ENCODE results near the gene FAM120B.

GRCh38 chr6:170317718-170318117 is 11.2 kb downstream of the FAM120B start:
- TF ChIP-seq, protein P1, sequence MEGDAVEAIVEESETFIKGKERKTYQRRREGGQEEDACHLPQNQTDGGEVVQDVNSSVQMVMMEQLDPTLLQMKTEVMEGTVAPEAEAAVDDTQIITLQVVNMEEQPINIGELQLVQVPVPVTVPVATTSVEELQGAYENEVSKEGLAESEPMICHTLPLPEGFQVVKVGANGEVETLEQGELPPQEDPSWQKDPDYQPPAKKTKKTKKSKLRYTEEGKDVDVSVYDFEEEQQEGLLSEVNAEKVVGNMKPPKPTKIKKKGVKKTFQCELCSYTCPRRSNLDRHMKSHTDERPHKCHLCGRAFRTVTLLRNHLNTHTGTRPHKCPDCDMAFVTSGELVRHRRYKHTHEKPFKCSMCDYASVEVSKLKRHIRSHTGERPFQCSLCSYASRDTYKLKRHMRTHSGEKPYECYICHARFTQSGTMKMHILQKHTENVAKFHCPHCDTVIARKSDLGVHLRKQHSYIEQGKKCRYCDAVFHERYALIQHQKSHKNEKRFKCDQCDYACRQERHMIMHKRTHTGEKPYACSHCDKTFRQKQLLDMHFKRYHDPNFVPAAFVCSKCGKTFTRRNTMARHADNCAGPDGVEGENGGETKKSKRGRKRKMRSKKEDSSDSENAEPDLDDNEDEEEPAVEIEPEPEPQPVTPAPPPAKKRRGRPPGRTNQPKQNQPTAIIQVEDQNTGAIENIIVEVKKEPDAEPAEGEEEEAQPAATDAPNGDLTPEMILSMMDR (IDR thresholded peaks at IDR 0.05): no peak
- TF ChIP-seq CREM (CRISPR knock-in tag; IDR thresholded peaks at IDR 0.05) (no peak), JAZF1 (CRISPR knock-in tag; IDR thresholded peaks at IDR 0.05) (no peak), SMAD3 (CRISPR knock-in tag; IDR thresholded peaks at IDR 0.05; ENCODE audit: borderline replicate concordance) (no peak), FOXP1 (CRISPR knock-in tag; IDR thresholded peaks at IDR 0.05; ENCODE audit: borderline replicate concordance) (no peak)

Measured in WTC11 (cell line).